ENCODE data around the gene MNX1.

Gene MNX1

DNA sequence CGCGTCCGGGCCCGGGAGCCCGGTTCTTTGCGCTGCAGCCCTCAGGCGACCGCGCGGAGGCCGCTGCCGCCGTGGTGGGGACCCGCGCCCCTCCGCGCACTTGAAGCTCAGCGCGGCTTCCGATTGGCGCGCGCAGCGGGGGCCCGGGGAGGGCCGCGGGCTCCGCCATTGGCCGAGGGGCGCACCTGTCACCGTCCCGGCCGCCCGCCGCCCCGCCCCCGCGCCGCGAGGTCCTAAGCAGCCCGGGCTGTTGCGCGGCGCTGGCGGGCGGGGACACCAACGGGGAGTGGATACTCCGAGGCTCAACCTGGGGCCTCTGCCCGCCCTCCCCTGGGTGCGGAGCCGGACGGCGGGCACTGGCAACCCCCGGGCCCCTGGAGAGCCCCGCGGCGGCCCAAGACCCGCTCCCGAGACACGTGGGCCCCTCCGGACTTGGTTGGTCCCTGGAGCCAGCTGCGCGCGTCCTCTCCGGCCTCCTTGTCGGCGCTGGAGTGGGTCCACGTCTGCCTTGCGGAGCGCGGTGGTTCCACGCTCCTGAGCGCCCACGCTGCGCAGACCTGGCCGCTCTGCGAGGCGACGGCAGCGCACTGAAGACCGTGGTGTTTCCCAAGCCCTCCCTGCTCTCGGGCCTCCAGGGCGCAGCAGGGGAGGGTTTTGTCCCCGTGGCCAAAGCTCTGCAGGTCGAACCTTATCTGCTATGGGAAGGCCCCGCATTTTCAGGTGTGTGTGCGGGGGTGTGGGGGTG lies at the start of gene MNX1:
Gene MNX1, minus strand, starts transcription at position 76 of the 745 bp plus-strand sequence. CDS start 313 bp downstream, outside the sequence.
- no peak for TF ChIP-seq CTCF (IDR thresholded peaks at IDR 0.05)

DNA sequence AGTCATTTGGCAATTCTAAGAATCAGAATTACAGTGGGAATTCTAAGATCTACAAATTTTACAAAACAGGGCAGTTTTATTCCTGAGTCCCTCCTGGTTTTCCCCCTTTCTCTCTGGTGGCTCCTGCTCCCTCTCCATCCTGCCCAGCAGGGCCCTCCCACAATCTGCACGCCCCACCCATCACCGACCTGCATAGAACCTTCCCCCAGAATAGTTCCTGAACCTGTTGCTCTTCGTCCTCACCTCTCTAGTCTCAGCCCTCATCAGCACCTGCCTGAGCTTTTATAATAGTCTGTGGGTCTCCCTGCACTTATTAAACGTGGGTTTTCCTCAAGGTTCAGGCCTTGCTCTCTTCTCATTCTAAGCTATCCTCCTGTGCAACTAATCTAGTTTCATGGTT lies 49.1 kb upstream of the MNX1 start:
- TF ChIP-seq CTCF (IDR thresholded peaks at IDR 0.05) = no peak

DNA sequence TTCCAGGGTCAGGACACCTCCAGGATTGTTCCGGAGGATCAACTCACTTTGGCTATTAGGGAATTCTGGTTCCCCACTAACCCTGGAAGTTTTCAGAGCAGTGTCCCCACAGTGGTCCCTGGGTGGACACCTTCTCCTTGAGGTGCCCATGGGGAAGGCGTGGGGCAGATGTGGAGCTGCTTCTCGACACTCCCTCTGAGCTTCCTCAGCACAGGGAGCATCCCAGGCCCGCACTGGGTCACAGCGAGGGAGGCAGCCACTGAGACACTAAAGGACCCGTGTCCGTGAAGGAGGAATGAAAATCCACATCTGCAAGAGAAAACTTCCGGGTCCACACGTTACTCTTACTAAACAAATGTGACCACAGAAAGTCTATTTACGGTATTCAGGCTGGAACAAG lies 48.2 kb upstream of the MNX1 start:
- no peak for TF ChIP-seq CTCF (IDR thresholded peaks at IDR 0.05)

DNA sequence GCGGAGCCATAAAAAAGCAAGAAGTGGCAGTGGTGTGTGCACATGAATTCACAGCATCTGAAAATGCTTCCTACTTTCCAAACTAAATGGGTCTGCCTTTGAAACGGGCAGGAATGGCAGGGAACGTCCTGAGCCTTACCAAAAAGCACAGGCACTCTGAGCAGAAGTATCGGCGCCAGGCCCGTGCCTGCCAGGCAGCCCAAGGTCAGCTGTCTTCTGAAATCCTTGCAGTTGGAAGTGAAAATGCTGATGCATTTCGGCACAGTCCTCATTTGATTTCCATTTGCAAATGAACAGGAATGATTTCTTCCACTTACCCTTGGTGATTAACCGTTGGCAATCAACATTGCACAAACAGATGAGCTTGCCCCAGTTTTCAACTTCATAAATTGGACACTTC lies 47.6 kb upstream of the MNX1 start:
- no peak for TF ChIP-seq CTCF (IDR thresholded peaks at IDR 0.05)

GRCh38 chr7:157056957-157057902 lies 46.8 kb upstream of the MNX1 start:
- no peak for TF ChIP-seq CTCF (IDR thresholded peaks at IDR 0.05)

DNA sequence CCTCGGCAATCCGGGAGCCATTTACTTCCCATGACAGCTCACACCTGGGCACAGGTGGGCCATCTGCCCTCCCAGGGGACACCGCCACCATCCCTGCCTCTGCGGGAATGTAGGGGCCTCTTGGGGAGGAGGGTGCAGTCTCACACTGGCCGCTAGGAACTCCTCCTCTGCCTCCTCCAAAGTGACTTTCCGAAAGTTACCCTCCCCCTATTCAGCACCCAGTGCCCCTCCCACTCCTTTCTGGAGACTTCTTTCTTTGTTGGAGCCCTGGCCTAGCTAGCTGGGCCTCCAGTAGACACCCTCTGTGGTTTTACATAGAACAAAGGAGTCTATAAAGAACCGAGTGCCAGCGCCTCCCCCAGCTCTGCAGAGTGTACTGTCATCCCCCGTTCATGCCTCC lies 45.8 kb upstream of the MNX1 start:
- TF ChIP-seq CTCF (IDR thresholded peaks at IDR 0.05) = no peak

- TF ChIP-seq CTCF (IDR thresholded peaks at IDR 0.05) = no peak
These were observed 44.5 kb upstream of the MNX1 start for GRCh38 chr7:157054927-157055326.

Data from LNCAP (cell line).